GM12864 (cell line): ENCODE results near the gene SSTR5.

Source experiments
- DNase-seq: peaks from one replicate; pipeline ENCODE4 v3.0.0-alpha.2; 2011; ENCODE audit warnings: low read depth
- H3K4me3 ChIP-seq: 2 replicates; pipeline ENCODE4 v1.5.1; 2011; ENCODE audit warnings: mild to moderate bottlenecking, low read depth, low read length, control low read depth
- CTCF ChIP-seq: IDR thresholded peaks from 2 replicates; pipeline ENCODE4 v1.5.1; 2011; ENCODE audit warnings: low read depth, mild to moderate bottlenecking, moderate library complexity, low read length, control low read depth, inconsistent platforms; ENCODE audit errors: missing control alignments

Gene SSTR5

GRCh38 chr16:1129106-1129960 is 56.8 kb downstream of the SSTR5 start:
- no peak overlapping the region for H3K4me3 ChIP-seq
- TF ChIP-seq CTCF = no peak
- no peak for DNase-seq

DNA sequence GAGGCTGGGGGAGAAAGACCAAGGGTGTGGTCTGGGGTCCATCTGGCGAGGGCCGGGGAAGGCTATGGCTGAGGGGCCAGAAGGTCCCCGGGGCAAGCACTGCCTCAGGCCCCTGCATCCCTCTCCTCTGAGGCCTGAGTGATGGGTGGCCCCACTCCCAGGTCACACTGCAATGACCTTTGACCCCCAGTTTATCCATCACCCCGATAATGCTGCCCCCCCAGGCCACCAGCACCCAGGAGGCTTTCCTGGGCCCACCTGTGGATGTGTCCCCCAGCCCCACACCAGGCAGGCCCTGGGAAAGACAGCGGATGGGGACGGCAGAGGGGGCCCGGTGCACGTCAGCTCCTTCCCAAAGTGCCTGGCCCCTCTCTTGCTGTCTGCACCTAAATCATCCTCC is 57.8 kb downstream of the SSTR5 start:
- H3K4me3 ChIP-seq = no peak overlapping the region
- DNase-seq = no peak

More for the DNA sequence above, 57.8 kb downstream of the SSTR5 start:
- TF ChIP-seq CTCF = no peak
